WTC11 (cell line): ENCODE data around the gene ACOX2. TPM values are rescaled to one million over a fixed set of nuclear protein-coding genes. Genes with fewer than 3 reads are reported as not detected.

Source experiments
- ATAC-seq: fragments of 200-7000 bp; cut with Tn5 transposase; 2 replicates; pipeline ENCODE4 v1.10.0; 2021; ENCODE audit warnings: mild to moderate bottlenecking, moderate library complexity
- CTCF ChIA-PET: fragments of 300-600 bp; sonication (Branson Sonifier 250); formaldehyde crosslinking; loops from one replicate; lab custom pipeline; 2021; ENCODE audit warnings: antibody characterized with exemption; lab: Charles Lee
- POLR2A ChIA-PET: fragments of 350-600 bp; sonication (Branson Sonifier 250); formaldehyde crosslinking; loops from one replicate; lab custom pipeline; 2021; ENCODE audit warnings: antibody characterized with exemption; lab: Charles Lee
- DNase-seq: peaks from one replicate; pipeline ENCODE4 v3.0.0; 2021; ENCODE audit warnings: low spot score
- H3K27ac Mint-ChIP-seq: 2 replicates; pipeline ENCODE4 v1.8.0; 2021; ENCODE audit warnings: mixed read lengths
- H3K27me3 Mint-ChIP-seq: 2 replicates; pipeline ENCODE4 v1.8.0; 2021; ENCODE audit warnings: low read depth, mild to moderate bottlenecking, moderate library complexity, mixed read lengths
- H3K36me3 Mint-ChIP-seq: 2 replicates; pipeline ENCODE4 v1.8.0; 2021; ENCODE audit warnings: mixed read lengths
- H3K4me1 Mint-ChIP-seq: 2 replicates; pipeline ENCODE4 v1.8.0; 2022; ENCODE audit warnings: mixed read lengths
- H3K4me3 Mint-ChIP-seq: 2 replicates; pipeline ENCODE4 v1.8.0; 2021; ENCODE audit warnings: mild to moderate bottlenecking, moderate library complexity, mixed read lengths
- H3K9me3 Mint-ChIP-seq: 2 replicates; pipeline ENCODE4 v1.8.0; 2021; ENCODE audit warnings: mixed read lengths
- CBFB ChIP-seq: sonication (generic); formaldehyde crosslinking; IDR thresholded peaks from 2 replicates; pipeline ENCODE4 v1.8.1; 2022; ENCODE audit warnings: mild to moderate bottlenecking, low read depth, missing genetic modification reagents
- E2F1 ChIP-seq: sonication (generic); formaldehyde crosslinking; IDR thresholded peaks from 2 replicates; pipeline ENCODE4 v1.8.0; 2022; ENCODE audit warnings: mild to moderate bottlenecking, missing genetic modification reagents
- ELF4 ChIP-seq: sonication (generic); formaldehyde crosslinking; IDR thresholded peaks from 2 replicates; pipeline ENCODE4 v1.8.1; 2022; ENCODE audit warnings: low read depth, mild to moderate bottlenecking, moderate library complexity, missing genetic modification reagents
- ERG ChIP-seq: fragments of 250-450 bp; sonication (Bioruptor Pico); IDR thresholded peaks from 2 replicates; pipeline ENCODE4 v1.8.0; 2021; ENCODE audit warnings: mild to moderate bottlenecking
- MLX ChIP-seq: sonication (generic); formaldehyde crosslinking; IDR thresholded peaks from 2 replicates; pipeline ENCODE4 v1.8.1; 2023; ENCODE audit warnings: mild to moderate bottlenecking, missing genetic modification reagents, moderate library complexity
- MXD4 ChIP-seq: fragments of 250-450 bp; sonication (Bioruptor Pico); IDR thresholded peaks from 2 replicates; pipeline ENCODE4 v1.8.0; 2021; ENCODE audit warnings: mild to moderate bottlenecking, moderate library complexity, borderline replicate concordance
- MYBL2 ChIP-seq: sonication (generic); formaldehyde crosslinking; IDR thresholded peaks from 2 replicates; pipeline ENCODE4 v1.8.1; 2023; ENCODE audit warnings: mild to moderate bottlenecking, moderate library complexity, missing genetic modification reagents
- PRDM15 ChIP-seq: sonication (generic); formaldehyde crosslinking; IDR thresholded peaks from 2 replicates; pipeline ENCODE4 v1.8.0; 2022; ENCODE audit warnings: missing genetic modification reagents
- SMAD3 ChIP-seq: sonication (generic); formaldehyde crosslinking; IDR thresholded peaks from 2 replicates; pipeline ENCODE4 v1.8.0; 2022; ENCODE audit warnings: missing genetic modification reagents, mild to moderate bottlenecking, borderline replicate concordance
- SMAD4 ChIP-seq: sonication (generic); formaldehyde crosslinking; IDR thresholded peaks from 2 replicates; pipeline ENCODE4 v1.8.0; 2022; ENCODE audit warnings: mild to moderate bottlenecking, missing genetic modification reagents
- TEAD1 ChIP-seq: sonication (generic); formaldehyde crosslinking; IDR thresholded peaks from 2 replicates; pipeline ENCODE4 v1.8.0; 2022; ENCODE audit warnings: mild to moderate bottlenecking, missing genetic modification reagents
- TP53 ChIP-seq: sonication (generic); formaldehyde crosslinking; IDR thresholded peaks from 2 replicates; pipeline ENCODE4 v1.8.1; 2023; ENCODE audit warnings: mild to moderate bottlenecking, missing genetic modification reagents
- ZNF219 ChIP-seq: sonication (generic); formaldehyde crosslinking; IDR thresholded peaks from 2 replicates; pipeline ENCODE4 v1.8.0; 2023; ENCODE audit warnings: missing genetic modification reagents, mild to moderate bottlenecking, borderline replicate concordance
- ZNF232 ChIP-seq: sonication (generic); formaldehyde crosslinking; IDR thresholded peaks from 2 replicates; pipeline ENCODE4 v1.8.0; 2022; ENCODE audit warnings: mild to moderate bottlenecking, missing genetic modification reagents
- total RNA-seq: library from RNA; stranded (reverse); gene quantifications from 3 replicates; pipeline ENCODE4 v1.2.3, GENCODE V29; 2021
- TF ChIP-seq, protein P1 (sequence below): sonication (generic); formaldehyde crosslinking; IDR thresholded peaks from 2 replicates; pipeline ENCODE4 v1.8.0; 2022; ENCODE audit warnings: mild to moderate bottlenecking, missing genetic modification reagents
- TF ChIP-seq, protein P2 (sequence below): sonication (generic); formaldehyde crosslinking; IDR thresholded peaks from 2 replicates; pipeline ENCODE4 v1.8.1; 2023; ENCODE audit warnings: mild to moderate bottlenecking, moderate library complexity, missing genetic modification reagents
- TF ChIP-seq, protein P3 (sequence below): sonication (generic); formaldehyde crosslinking; IDR thresholded peaks from 2 replicates; pipeline ENCODE4 v1.8.1; 2023; ENCODE audit warnings: mild to moderate bottlenecking, missing genetic modification reagents

The ACOX2 gene
- total RNA-seq, 1 experiment from 2014 or later, result 1.1 TPM

DNA sequence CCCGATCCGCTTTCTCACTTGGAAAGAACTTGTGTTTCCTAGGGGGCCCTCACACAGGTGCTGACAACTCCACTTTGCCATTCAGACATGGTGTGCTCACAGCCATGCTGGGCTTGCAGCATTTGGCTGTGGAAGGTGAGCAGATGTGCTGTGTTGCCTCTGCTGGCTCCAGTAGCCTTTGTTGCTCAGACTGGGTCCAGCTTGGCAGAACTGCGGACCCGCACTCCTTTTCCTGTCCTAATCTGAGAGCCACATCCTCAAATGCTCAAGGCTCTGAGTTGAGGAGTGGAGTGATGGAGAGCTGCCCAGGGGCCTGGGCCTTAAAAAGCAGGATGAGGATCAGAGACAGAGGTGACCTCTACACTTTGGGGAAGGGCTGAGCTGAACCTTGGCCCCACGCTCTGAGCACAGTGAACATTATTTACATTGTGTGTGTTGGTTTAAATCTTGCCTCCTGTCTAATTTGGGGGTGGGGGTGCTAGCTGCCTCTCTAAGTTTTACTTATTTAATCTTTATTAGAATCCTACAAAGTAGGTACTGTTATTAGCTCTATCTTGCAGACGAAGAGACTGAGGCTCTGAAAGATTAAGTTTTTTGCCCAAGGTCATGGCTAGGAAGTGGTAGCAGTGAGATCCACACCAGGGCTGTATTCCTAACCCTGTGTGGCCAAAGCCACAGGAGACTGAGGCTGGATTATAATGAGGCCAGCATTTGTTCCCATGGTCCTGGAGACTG, 17.2 kb downstream of the ACOX2 start:
- no peak for DNase-seq
- POLR2A ChIA-PET, result no interaction called here
- H3K4me3 Mint-ChIP-seq, result no peak overlapping the region
- H3K27ac Mint-ChIP-seq, result 0 out of 2 replicates have a peak overlapping the region, but pooled peaks have one; percentile 32
- H3K36me3 Mint-ChIP-seq, result no peaks in the 10 kb centered on the region
- TF ChIP-seq MLX (CRISPR knock-in tag), result no peak
- TF ChIP-seq MYBL2 (CRISPR knock-in tag), result no peak
- TF ChIP-seq SMAD3 (CRISPR knock-in tag), result no peak
- TF ChIP-seq TP53 (CRISPR knock-in tag), result no peak
- no peak for TF ChIP-seq ERG (CRISPR knock-in tag)
- TF ChIP-seq, protein P1, sequence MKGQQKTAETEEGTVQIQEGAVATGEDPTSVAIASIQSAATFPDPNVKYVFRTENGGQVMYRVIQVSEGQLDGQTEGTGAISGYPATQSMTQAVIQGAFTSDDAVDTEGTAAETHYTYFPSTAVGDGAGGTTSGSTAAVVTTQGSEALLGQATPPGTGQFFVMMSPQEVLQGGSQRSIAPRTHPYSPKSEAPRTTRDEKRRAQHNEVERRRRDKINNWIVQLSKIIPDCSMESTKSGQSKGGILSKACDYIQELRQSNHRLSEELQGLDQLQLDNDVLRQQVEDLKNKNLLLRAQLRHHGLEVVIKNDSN (CRISPR knock-in tag), result no peak
- TF ChIP-seq SMAD4 (CRISPR knock-in tag), result no peak
- TF ChIP-seq ZNF232 (CRISPR knock-in tag), result no peak
- TF ChIP-seq ELF4, result no peak
- TF ChIP-seq MXD4 (CRISPR knock-in tag), result no peak
- TF ChIP-seq ZNF219, result no peak
- TF ChIP-seq CBFB (CRISPR knock-in tag), result no peak
- TF ChIP-seq, all 79 proteins: peak for 0
- Mint-ChIP-seq H3K27me3 (no peaks in the 10 kb centered on the region; the same call in 1 of the 2 replicates), H3K4me1 (peaks cover 49% of the 10 kb centered on the region), H3K9me3 (no peaks in the 10 kb centered on the region)
- CTCF ChIA-PET, result interaction anchor here (0.6 to 3.9 kb wide), 8 partner anchors 10 to 214 kb away, joined by 3 to 14 read pairs (median 3); partner anchors contain the start of genes HTD2, PXK and RPP14
- no peak for ATAC-seq

DNA sequence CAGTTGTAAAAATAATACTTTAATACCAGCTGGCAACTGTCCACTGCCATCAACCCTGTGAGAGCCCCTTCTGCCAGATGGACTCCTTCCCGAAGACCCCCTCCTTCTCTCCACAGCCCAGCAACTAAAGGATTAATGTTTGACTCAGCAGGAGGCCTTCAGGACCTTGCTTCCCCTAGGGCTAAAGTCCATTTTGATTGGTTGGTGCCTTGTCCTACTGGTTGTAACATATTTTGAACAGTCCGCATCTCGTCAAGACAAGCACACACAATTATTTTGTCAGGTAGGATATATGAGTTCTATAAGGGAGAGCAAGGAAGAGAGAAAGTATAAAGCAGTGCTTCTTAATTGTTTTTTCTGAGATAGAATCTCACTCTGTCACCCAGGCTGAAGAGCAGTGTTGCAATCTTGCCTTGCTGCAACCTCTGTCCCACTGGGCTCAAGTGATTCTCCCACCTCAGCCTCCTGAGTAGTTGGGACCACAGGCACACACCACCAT, 18.6 kb downstream of the ACOX2 start:
- Mint-ChIP-seq H3K36me3 (no peaks in the 10 kb centered on the region), H3K4me3 (no peak overlapping the region), H3K27me3 (no peaks in the 10 kb centered on the region; the same call in 1 of the 2 replicates), H3K27ac (peak overlapping the region; percentile 38; the same call in 1 of the 2 replicates), H3K9me3 (no peaks in the 10 kb centered on the region), H3K4me1 (peaks cover 41% of the 10 kb centered on the region)
- TF ChIP-seq CBFB (CRISPR knock-in tag) (no peak), E2F1 (CRISPR knock-in tag) (no peak), ERG (CRISPR knock-in tag) (no peak), TEAD1 (CRISPR knock-in tag) (no peak), PRDM15 (CRISPR knock-in tag) (no peak)
- TF ChIP-seq, protein P2, sequence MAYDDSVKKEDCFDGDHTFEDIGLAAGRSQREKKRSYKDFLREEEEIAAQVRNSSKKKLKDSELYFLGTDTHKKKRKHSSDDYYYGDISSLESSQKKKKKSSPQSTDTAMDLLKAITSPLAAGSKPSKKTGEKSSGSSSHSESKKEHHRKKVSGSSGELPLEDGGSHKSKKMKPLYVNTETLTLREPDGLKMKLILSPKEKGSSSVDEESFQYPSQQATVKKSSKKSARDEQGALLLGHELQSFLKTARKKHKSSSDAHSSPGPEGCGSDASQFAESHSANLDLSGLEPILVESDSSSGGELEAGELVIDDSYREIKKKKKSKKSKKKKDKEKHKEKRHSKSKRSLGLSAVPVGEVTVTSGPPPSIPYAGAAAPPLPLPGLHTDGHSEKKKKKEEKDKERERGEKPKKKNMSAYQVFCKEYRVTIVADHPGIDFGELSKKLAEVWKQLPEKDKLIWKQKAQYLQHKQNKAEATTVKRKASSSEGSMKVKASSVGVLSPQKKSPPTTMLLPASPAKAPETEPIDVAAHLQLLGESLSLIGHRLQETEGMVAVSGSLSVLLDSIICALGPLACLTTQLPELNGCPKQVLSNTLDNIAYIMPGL (CRISPR knock-in tag), result no peak
- TF ChIP-seq, protein P3, sequence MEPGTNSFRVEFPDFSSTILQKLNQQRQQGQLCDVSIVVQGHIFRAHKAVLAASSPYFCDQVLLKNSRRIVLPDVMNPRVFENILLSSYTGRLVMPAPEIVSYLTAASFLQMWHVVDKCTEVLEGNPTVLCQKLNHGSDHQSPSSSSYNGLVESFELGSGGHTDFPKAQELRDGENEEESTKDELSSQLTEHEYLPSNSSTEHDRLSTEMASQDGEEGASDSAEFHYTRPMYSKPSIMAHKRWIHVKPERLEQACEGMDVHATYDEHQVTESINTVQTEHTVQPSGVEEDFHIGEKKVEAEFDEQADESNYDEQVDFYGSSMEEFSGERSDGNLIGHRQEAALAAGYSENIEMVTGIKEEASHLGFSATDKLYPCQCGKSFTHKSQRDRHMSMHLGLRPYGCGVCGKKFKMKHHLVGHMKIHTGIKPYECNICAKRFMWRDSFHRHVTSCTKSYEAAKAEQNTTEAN (CRISPR knock-in tag), result no peak
- DNase-seq, result no peak
- ChIA-PET POLR2A (no interaction called here), CTCF (interaction anchor here (0.6 to 3.9 kb wide), 2 partner anchors 12 to 211 kb away, joined by 3 to 14 read pairs; no protein-coding TSS in a partner anchor)
- 0 out of 2 replicates have a peak, but pooled peaks have one; percentile 11 for ATAC-seq
